BE2C (cell line): Measurements from ENCODE around the gene DCUN1D3.

Experiments used
- DNase-seq: peaks from one replicate; pipeline ENCODE4 v3.0.0-alpha.2; 2020
- H3K27me3 ChIP-seq: fragments of 250-450 bp; sonication (Bioruptor Pico); 2 replicates; pipeline ENCODE4 v1.5.1; 2020; ENCODE audit warnings: mild to moderate bottlenecking
- H3K36me3 ChIP-seq: fragments of 250-450 bp; sonication (Bioruptor Pico); 2 replicates; pipeline ENCODE4 v1.5.1; 2020; ENCODE audit warnings: mild to moderate bottlenecking
- H3K4me1 ChIP-seq: fragments of 250-450 bp; sonication (Bioruptor Pico); 2 replicates; pipeline ENCODE4 v1.5.1; 2020
- H3K4me3 ChIP-seq: 2 replicates; pipeline ENCODE4 v1.5.1; 2011; ENCODE audit warnings: low read depth, low read length
- H3K9me3 ChIP-seq: fragments of 250-450 bp; sonication (Bioruptor Pico); 2 replicates; pipeline ENCODE4 v1.5.1; 2020
- CTCF ChIP-seq: IDR thresholded peaks from 2 replicates; pipeline ENCODE4 v1.5.1; 2012; ENCODE audit warnings: mild to moderate bottlenecking, low read depth, low read length

DCUN1D3 gene

DNA sequence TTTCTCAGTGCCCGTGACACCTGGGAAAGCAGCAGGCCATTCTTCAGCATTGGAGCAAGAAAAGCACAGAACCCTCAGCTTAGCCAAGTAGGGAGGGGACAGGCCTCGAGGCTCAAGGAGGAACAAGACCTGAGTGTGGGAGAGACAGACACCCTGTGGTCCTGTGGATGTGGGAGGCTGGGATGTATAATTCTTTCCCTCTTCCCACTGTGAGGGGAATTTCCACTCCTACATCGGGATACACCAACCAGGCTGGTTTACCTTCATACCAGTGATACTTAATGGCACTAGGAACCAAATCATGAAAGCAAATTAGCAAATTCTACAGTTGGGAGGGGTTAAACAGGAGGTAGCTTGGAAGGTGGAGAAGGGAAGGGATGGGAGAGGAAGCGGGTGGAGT lies 42.1 kb upstream of the DCUN1D3 start:
- Histone ChIP-seq H3K9me3 (no peaks in the 10 kb centered on the region), H3K4me1 (no peaks in the 10 kb centered on the region), H3K4me3 (no peak overlapping the region), H3K27me3 (no peaks in the 10 kb centered on the region), H3K36me3 (no peaks in the 10 kb centered on the region)
- no peak for TF ChIP-seq CTCF
- DNase-seq: no peak

GRCh38 chr16:20941636-20941926 lies 41.4 kb upstream of the DCUN1D3 start:
- no peak for TF ChIP-seq CTCF
- no peaks in the 10 kb centered on the region for H3K9me3 ChIP-seq
- no peak for DNase-seq
- no peaks in the 10 kb centered on the region for H3K36me3 ChIP-seq
- no peaks in the 10 kb centered on the region; the same call in 1 of the 2 replicates for H3K27me3 ChIP-seq
- no peak overlapping the region for H3K4me3 ChIP-seq
- H3K4me1 ChIP-seq: no peaks in the 10 kb centered on the region

GRCh38 chr16:20940871-20941635 lies 40.9 kb upstream of the DCUN1D3 start:
- TF ChIP-seq CTCF: no peak
- no peaks in the 10 kb centered on the region; the same call in 1 of the 2 replicates for H3K27me3 ChIP-seq
- no peaks in the 10 kb centered on the region for H3K36me3 ChIP-seq
- no peak for DNase-seq
- no peaks in the 10 kb centered on the region for H3K9me3 ChIP-seq
- H3K4me3 ChIP-seq: no peak overlapping the region
- H3K4me1 ChIP-seq: no peaks in the 10 kb centered on the region

DNA sequence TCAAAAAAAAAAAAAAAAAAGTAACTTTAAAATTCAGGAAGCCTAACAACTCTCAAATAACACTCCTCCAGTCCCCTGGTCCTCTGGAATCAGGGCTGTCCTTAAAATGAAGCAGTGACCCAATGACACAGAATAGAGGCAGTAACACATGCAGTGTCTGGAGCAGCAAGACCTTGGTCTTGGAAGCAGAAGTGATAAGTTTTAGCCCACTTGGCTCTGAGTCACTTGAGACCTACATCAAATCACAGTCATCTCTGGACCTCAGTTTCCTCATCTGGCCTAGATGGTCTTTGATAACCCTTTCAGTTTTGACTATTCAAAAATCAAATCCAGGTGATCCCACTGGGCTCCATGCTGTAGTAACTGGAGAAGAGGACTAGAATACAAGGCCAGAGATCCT lies 39.5 kb upstream of the DCUN1D3 start:
- no peaks in the 10 kb centered on the region for H3K36me3 ChIP-seq
- no peak for DNase-seq
- H3K4me3 ChIP-seq: no peak overlapping the region
- H3K27me3 ChIP-seq: no peaks in the 10 kb centered on the region; the same call in 1 of the 2 replicates
- TF ChIP-seq CTCF: no peak
- H3K4me1 ChIP-seq: no peaks in the 10 kb centered on the region
- H3K9me3 ChIP-seq: no peaks in the 10 kb centered on the region

DNA sequence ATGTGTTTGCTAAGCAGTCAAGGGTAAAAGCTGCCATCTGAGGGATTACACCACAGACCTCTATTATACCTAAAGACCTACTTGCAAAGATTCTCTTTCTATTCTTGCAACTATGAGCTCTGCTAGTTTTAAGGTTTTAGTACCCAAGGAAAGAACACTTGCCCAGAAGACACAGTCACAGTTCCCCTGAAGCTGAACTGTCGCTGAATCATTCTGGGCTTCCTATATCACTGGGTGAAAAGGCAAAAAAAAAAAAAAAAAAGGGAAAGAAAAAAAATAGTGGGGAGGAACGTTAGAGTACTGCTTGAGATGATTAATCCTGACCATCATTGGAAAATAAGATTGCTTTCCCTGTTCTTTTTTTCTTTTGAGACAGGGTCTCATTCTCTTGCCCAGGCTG lies 38.3 kb upstream of the DCUN1D3 start:
- no peaks in the 10 kb centered on the region for H3K36me3 ChIP-seq

More for the DNA sequence above, 38.3 kb upstream of the DCUN1D3 start:
- no peaks in the 10 kb centered on the region for H3K9me3 ChIP-seq
- DNase-seq: no peak
- TF ChIP-seq CTCF: no peak
- H3K27me3 ChIP-seq: no peaks in the 10 kb centered on the region; the same call in 1 of the 2 replicates
- H3K4me3 ChIP-seq: no peak overlapping the region
- H3K4me1 ChIP-seq: no peaks in the 10 kb centered on the region
